GM19239 (cell line): Measurements from ENCODE around the gene NPIPA3.
"Not testable (repeated sequence)": the region's sequence is repeated elsewhere in the genome, so short reads cannot be mapped to it uniquely, and the experiment has no call there.

Experiments used
- DNase-seq: peaks from one replicate; pipeline ENCODE4 v3.0.0; 2011; ENCODE audit warnings: low spot score; ENCODE audit not compliant: insufficient read length
- FAIRE-seq: peaks from 2 replicates; lab custom pipeline; 2011; peaks lifted over from hg19 to GRCh38; lab: Jason Lieb, UNC

The NPIPA3 gene

DNA sequence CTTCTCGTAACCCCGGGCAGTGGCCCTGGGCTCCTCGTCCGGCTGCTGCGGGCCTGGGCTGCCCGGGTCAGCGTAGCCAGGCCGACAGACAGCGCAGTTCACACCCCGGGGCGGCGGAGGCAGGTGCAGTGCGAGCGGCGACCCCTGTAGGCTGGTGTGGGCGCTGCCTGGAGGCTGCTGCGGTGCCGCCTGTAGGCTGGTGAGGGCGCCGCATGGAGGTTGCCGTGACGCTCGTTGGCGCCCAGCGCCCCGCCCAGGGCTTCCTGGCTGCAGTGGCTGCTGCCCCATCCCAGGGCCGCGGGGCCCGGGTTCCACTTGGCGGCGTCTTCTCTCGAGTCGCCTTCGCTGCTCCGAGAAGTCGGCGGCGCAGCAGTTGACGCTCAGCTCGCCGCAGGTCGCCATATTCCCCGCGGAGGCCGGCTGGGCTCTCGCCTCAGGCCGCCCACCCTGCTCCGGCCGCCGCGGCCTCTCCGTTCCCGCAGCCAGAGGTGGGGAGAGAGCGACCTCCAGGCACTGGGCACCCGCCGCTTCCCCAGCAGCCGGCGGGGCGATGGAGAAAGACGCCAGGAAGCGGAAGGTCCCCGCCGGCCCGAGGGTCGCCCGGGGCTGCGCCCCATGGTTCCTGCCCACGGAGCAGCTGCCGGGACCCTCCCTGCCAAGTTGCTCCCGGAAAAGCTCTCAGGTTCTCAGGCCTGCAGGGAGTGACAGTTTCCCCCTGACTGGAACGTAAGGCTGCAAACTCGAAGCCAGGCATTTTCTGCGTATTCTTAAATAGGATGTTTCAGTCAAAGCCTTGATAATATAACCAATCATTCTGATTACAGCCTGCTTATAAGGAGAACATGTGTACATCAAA, at the start of gene NPIPA3:
NPIPA3 (plus strand) TSS at position 256 of the 856 bp plus-strand sequence. CDS start 5,533 bp downstream, outside the sequence.
- DNase-seq, FAIRE-seq: not testable (repeated sequence)

DNA sequence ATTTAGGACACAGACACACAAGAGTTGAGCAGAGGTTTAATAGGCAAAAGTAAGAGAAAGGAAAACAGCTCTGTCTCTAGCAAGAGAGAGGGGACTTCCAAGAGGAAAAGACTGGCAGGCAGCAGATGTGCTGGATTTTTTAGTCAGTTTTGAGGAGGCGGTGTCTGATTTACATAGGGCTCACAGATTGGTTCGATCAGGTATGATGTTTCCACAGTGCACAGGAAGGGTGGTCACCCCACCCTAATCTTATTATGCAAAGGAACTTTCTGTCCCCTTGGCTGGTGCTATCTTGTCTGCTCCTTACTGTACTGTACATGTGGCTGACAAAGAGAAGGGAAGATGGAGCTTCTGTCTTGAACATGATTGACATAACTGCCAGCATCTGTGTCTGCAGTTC, 45.1 kb upstream of the NPIPA3 start:
- FAIRE-seq (peak; percentile 11), DNase-seq (peak; percentile 18)

DNA sequence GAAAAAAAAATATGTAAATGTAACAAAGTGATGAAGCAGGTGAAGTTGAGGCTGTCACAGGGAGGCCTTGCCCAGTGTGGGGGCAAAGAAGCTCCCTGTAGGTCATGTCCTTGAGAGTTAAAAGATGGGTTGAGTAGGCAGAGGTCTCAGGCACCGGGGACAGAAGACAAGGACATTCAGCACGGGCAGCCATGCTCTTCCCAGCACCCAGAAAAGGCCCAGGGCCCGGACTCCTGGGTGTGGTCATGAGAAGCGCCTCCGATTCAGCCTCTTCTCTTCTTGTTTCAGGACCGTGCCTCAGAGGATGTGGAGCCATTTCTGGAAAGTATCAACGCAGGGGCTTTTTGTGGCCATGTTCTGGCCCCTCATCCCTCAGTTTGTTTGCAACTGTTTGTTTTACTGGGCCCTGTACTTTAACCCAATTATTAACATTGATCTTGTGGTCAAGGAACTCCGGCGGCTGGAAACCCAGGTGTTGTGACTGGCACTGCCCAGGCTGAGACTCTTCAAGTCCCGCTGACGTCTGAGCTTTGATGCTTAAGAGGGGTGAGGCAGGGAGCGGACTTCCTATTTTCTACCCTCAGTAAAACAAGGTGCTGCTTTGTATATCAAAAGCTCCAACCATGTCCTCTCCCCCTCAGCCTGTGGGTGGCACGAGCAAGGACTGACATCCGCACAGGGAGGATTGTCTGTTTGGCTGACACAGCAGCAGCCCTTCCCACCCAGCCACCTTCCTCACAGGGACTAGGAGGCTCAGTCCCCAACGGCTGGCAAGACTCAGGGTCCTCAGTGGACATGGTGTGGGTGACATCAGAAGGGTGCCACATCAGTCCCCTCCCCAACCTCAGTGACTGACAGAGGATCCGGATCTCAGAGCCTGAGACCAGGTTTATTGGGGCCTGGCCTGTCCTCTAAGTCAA, 35.6 kb upstream of the NPIPA3 start:
- DNase-seq (no peak), FAIRE-seq (no peak)

DNA sequence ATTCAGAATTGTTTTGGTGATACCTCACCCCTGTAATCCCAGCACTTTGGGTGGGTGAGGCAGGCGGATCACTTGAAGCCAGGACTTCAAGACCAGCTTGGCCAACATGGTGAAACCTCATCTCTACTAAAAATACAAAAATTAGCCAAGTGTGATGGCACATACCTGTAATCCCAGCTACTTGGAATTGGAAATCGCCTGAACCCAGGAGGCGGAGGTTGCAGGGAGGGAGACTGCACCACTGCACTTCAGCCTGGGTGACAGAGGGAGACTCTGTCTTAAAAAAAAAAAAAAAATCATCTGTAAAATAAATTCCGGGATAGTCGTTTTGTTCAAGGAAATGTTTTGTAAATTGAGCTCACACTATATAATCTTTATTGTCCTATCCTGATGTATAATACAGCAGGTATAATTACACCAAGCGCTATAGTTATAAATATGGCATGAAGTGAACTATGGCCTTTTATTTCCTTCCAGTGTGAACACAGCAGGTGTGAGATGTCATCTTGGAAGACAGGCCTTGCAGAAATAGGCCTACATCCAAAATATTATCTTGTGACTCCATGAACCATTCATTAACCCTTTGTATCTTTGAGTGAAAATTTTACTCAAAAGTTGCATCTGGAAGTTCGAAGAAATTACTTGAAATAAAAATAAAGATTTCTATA, 34.5 kb upstream of the NPIPA3 start:
- no peak for DNase-seq
- FAIRE-seq, result no peak

DNA sequence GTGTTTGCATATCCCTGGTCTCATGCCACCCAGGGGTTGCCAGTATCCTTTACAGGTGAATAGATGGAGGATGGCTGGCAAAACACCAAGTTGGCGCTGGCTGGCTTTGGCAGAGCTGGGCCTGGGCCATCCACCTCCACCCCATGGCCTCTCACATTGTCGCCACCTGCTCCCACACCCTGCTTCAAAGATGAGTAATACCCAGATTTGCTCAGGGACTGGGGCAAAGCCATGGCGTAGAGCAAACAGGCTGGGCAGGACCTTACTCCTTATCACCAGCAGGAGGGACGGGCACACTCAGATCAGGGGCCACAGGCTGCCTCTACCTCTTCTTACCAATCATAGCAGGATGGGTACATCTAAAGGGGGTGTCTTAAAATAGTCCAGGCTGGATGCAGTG, 33.4 kb upstream of the NPIPA3 start:
- FAIRE-seq, result no peak
- DNase-seq, result no peak

DNA sequence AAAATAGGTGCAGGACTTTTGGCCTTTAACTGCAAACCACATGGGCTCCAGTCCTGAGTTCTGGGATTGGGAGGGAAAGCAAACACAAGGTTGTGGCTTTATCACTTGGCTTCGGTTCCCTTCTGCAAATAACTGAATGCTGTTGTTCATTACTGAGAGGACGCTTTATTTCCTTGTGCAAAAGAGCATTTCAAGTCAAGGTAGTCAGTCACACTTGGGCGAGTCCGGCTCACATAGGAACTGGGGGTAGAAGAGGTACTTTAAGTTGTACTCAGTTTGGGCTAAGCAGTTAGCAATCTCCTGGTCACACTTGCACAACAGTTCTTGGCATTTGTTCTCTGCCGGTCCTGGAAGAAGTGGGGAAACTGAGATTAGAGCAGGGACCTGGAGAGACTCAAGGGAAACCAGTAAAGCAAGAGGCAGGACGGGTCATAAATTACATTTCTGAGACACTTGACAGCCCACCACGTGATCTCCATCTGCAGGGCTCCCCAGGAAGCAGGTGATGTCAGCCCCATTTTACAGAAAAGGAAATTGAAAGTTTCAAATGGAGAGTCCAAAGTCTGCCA, 30.7 kb upstream of the NPIPA3 start:
- DNase-seq (peak; percentile 61), FAIRE-seq (peak; percentile 93)

DNA sequence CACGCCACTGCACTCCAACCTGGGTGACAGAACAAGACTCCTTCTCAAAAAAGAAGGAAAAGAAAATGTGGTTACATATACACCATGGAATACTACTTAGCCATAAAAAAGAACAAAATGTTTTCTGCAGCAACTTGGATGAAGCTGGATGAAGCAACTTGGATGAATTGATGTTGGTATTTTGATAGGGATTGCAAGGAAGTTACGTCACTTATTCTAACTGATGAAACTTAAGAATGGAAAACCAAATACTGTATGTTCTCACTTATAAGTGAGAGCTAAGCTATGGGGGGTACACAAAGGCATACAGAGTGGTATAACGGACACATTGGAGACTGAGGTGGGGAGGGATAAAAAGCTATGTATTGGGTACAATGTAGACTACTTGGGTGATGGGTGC, 26.6 kb upstream of the NPIPA3 start:
- FAIRE-seq, result no peak
- DNase-seq, result no peak

DNA sequence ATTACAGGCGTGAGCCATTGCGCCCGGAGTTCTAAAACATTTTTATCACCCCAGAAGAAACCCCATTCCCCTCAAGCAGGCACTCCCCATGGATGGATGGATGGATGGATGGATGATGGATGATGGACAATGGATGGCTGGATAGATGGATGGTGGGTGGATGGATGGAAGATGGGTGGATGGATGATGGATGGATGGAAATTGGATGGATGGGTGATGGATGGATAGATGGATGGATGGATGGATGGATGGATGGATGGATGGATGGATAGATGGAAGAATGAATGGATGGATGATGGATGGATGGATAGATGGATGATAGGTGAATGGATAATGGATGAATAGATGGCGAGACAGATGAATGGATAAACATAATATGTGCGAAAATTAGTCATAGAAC, 25.6 kb upstream of the NPIPA3 start:
- DNase-seq, result no peak
- FAIRE-seq, result no peak

DNA sequence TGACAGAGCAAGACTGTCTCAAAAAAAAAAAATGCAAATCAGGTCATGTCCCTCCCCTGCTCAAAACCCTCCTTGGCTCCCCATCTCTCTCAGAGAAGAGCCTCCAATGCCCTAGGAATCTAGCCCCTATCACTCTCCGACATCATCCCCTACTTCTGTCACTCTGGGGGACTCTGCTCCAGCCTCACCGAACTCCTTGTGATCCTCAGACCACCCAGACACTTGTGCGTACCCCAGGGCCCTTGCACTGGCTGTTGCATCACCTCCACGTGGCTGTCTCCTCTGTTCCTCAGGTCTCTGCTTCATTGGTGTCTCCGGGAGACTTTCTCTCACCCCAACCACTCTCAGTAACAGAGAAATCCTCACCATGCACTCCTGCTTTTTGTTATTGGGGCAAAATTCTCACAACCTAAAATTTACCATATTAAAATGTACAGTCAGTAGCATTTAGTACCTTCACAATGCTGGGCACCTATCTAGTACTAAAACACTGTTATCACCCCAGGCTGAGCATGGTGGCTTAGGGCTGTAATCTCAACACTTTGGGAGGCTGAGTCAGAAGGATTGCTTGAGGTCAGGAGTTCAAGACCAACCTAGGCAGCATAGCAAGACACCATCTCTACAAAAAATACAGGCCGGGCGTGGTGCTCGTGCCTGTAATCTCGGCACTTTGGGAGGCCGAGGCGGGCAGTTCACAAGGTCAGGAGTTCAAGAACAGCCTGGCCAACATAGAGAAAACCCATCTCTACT, 24.3 kb upstream of the NPIPA3 start:
- no peak for DNase-seq
- no peak for FAIRE-seq

DNA sequence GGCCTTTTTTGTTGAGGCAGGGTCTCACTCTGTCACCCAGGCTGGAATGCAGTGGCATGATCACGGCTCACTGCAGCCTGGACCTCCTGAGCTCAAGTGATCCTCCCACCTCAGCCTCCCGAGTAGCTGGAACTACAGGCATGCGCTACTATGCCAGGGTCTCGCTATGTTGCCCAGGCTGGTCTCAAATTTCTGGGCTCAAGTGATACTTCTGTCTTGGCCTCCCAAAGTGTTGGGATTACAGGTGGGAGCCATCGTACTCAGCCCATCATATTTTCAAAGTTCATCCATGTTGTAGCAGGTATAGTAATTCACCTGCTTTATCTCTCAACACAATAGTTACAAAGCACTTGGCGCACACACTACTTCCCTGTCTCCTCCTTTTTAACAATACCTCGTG, 22.8 kb upstream of the NPIPA3 start:
- FAIRE-seq, DNase-seq: not testable (repeated sequence)

DNA sequence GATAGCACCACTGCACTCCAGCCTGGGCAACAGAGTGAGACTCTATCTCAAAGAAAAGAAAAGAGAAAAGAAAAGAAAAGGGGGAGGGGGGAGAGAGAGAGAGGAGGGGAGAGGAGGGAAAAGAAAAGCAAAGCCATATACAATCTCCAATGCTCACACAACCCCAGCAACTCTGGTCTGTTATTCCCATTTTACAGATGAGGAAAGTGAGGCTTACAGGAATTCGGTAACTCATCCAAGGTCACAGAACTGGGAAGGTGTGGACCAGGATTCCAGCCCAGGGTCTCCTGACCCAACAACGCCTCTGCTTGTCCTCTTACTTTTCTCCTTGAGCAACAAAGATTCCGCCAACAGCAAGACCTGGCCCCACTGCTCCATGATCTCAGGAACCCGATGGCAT, 22.1 kb upstream of the NPIPA3 start:
- DNase-seq, result no peak
- FAIRE-seq, result no peak

DNA sequence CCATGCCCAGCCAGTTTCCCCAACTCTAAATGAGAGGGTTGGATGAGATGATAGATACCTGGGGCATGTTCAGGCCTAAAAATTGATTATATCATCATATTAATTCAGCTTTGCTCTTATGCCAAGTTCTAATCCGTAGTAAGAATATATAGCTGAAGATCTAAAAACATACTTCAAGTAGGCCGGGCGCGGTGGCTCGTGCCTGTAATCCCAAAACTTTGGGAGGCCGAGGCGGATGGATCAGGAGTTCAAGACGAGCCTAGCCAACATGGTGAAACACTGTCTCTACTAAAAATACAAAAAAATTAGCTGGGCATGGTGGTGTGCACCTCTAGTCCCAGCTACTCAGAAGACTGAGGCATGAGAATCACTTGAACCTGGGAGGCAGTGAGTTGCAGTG, 21.1 kb upstream of the NPIPA3 start:
- DNase-seq (no peak), FAIRE-seq (no peak)

DNA sequence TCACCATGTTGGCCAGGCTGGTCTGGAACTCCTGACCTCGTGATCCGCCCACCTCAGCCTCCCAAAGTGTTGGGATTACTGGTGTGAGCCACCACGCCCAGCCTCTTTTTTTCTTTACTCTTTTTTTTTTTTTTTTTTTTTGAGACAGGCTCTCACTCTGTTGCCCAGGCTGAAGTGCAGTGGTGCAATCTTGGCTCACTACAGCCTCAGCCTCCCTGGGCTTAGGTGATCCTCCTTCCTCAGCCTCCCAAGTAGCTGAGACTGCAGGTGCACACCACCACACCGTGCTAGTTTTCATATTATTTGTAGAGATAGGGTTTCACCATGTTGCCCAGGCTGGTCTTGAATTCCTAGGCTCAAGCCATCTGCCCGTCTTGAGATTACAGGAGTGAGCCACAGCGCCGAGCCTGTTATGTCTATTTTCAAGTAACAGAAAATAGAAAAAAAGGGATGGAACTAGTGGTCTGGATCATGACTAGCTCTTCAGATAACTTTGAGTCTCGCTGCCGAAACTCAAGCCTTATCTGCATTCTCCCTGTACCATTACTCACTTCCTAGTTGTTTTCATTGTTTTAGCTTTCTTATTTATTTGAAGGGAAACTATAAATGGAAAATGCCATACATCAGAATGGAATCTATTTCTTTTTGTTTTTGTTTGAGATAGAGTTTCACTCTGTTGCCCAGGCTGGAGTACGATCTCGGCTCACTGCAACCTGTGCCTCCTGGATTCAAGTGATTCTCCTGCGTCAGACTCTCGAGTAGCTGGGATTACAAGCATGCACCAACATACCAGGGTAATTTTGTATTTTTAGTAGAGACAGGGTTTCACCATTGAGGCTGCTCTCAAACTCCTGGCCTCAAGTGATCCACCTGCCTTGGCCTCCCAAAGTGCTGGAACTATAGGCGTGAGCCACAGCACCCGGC, 17.1 kb upstream of the NPIPA3 start:
- FAIRE-seq, DNase-seq: not testable (repeated sequence)

DNA sequence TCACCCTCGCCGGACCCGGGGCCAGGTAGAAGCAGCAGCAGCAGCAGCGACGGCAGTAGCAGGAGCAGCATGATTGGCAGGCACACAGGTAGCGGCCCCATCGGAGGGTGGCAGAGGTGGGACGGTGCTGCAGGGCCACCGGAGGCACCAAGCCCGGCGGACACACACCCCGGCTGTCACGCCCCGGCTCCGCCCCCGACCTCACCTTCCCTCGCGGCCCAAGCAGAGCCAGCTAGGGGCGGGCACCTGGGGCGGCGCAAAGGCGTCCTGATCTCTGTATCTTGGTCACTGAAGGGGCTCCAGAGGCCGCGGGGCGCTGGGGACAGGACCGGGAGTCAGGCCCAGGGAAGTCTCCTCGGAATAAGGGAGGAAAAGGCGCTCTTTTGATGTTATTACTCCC, 9.1 kb upstream of the NPIPA3 start, which contains the start of gene PLA2G10:
PLA2G10 (minus strand) TSS at position 180 of the 400 bp plus-strand sequence; CDS start at position 101, 79 bp downstream.
- FAIRE-seq, DNase-seq: not testable (repeated sequence)

DNA sequence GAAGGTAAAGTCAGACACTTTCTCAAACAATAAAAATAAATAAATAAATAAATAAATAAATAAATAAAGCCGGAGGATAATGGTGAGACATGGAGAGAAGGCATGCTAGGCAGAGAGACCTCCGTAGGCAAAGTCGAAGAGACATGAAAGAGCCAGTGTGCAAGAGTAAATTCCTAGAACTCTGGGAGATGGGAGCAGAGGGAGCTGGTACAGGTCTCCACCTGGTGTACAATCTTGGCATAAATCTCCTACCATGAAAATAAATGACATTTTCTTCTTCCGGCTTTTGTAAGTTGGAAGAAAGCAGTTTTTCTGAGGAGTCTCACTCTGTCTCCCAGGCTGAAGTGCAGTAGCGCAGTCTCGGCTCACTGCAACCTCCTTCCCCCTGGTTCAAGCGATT, 1.4 kb upstream of the NPIPA3 start:
- FAIRE-seq, DNase-seq: not testable (repeated sequence)

DNA sequence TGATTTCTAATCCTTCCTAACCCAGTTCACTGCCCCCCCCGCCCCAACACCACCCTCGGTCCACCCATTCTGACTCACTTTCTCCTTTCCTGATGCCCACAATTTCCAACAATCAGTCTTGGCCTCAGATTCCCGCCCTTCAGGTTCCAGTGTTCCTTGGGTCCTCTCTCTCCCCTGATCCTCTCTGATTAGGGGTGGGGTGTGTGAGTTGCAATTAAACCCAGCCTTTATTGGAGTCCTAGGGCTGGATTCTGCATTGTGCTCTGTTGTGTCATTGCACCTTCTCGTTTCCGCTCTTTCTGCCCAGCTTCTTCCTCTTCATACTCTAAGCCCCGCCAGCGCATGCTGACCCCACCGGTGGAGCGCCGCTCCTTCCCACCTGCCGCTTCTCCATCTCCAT, 539 bp upstream of the NPIPA3 start:
- not testable (repeated sequence) for DNase-seq, FAIRE-seq

DNA sequence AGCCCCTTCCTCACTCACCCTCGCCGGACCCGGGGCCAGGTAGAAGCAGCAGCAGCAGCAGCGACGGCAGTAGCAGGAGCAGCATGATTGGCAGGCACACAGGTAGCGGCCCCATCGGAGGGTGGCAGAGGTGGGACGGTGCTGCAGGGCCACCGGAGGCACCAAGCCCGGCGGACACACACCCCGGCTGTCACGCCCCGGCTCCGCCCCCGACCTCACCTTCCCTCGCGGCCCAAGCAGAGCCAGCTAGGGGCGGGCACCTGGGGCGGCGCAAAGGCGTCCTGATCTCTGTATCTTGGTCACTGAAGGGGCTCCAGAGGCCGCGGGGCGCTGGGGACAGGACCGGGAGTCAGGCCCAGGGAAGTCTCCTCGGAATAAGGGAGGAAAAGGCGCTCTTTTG, 30.0 kb downstream of the NPIPA3 start:
- FAIRE-seq, DNase-seq: not testable (repeated sequence)

DNA sequence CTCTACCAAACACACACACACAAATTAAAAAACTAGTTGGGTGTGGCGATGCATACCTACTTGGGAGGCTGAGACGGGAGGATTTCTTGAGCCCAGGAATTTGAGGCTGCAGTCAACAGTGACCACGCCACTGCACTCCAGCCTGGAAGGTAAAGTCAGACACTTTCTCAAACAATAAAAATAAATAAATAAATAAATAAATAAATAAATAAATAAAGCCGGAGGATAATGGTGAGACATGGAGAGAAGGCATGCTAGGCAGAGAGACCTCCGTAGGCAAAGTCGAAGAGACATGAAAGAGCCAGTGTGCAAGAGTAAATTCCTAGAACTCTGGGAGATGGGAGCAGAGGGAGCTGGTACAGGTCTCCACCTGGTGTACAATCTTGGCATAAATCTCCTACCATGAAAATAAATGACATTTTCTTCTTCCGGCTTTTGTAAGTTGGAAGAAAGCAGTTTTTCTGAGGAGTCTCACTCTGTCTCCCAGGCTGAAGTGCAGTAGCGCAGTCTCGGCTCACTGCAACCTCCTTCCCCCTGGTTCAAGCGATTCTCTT, 37.7 kb downstream of the NPIPA3 start:
- not testable (repeated sequence) for FAIRE-seq

More for the DNA sequence above, 37.7 kb downstream of the NPIPA3 start:
- DNase-seq, result not testable (repeated sequence)
